HG03521 (cell line): ENCODE measurements around the gene SGMS1.
A peak's percentile ranks its signal among the peaks of the same experiment; 100 is the strongest.
"Not testable (repeated sequence)": the region's sequence is repeated elsewhere in the genome, so short reads cannot be mapped to it uniquely, and the experiment has no call there.

Source experiments
- ATAC-seq: cut with Tn5 transposase; IDR thresholded peaks from one replicate; pipeline ENCODE4 v1.9.1; 2021; ENCODE audit warnings: mild to moderate bottlenecking, moderate library complexity; ENCODE audit not compliant: unreplicated experiment

SGMS1 gene

DNA sequence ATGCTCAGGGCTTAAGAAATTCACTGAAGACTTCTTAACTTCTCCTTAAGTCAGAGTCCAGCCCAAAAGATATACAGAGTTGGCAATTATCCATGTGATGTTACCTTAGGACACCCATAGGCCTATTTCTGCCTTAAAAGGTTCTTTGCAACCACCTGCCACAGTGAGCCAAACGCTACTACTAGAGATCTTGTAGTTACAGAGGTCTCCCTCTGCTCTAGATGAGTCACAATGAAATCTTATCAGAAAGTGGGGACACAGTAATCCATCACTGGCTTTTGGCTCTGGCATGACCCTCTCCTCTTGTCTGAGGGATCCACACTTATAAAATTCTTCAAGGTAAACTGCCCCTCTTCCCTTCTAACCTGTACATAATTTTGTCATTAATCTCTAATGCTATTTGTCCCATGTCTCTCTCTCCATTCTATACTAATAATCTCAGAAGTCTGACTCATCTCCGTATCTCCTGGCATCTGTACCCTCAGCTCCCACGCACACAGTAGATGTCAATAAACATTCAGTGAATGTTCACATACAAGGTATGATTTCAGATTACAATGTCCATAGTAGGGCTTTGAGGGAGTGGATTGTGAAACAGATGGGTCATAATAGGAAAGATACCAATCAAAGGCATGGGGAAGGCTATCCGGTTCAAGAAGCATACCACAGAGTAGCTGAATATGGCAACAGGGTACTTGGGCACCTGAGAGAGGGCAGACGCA lies 112.1 kb downstream of the SGMS1 start:
- ATAC-seq: peak; percentile 27

DNA sequence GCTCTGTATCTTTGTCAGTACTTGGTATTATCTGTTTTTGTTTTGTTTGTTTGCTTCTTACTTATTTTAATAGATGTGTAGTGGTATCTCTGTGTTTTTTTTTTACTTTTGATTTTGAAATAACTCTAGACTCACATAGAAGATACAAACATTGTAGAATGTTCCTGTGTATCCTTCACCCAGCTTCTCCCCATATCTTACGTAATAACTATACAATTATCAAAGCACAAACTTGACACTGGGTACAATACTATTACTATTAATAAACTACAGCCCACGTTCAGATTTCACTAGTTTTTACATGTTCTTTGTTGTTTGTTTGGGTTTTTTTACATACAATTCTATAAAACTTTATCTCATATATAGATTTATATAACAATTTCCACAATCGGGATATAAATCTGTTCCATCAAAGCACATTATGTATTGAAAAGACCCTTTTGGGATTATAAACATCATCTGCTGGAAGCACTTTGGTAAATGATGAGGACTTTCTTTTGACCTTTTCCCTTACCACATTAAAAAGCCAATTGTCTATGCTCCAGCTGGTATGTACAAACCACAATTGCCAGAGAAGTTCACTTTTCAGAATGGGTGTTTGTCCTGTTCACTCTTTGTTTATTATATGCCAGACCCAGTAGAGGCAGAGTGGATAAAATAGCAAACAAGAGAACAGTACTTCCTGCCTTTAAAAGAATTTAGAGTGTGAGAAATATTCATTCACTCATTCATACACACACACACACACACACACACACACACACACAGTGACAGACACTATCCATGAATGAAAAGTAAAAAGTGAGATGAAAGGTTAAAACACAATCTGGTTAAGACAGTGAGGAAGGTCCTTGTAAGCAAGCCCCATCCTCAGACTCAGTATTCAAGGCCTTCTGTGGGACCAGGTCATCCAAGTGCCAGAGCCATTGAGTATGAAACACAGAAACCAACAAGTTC lies 113.0 kb downstream of the SGMS1 start:
- no peak for ATAC-seq

DNA sequence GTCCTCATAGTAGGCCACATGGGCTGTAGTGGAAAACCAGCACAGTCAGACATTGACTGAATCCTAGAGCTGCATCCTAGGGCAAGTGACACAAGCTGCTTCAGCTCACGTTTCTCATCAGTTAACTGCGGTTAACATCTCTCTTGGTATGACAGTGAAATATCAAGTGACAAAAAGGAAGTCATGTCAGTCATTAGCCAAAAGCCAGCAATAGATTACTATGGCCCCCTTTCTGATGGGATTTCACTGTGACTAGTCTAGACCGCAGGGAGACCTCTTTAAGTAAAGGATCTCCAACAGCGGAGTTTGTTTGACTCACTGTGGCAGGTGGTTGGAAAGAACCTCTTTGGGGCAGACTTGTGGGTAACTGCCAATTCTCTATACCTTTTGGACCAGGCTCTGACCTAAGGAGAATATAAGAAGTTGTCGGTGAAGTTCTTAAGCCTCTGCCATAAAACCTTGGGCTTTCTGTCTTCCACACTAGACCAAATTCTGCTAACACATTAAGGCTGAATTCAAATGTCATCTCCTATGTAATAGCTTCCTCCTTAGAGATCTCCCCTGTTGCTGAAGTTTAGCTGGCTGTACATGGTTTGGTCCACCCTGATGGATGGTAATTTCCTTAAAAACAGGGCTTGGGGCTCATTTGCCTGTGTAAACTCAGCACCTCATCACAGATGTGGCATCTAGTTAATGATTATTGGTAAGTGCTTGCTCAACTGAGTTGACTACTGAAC lies 115.3 kb downstream of the SGMS1 start:
- peak; percentile 64 for ATAC-seq

DNA sequence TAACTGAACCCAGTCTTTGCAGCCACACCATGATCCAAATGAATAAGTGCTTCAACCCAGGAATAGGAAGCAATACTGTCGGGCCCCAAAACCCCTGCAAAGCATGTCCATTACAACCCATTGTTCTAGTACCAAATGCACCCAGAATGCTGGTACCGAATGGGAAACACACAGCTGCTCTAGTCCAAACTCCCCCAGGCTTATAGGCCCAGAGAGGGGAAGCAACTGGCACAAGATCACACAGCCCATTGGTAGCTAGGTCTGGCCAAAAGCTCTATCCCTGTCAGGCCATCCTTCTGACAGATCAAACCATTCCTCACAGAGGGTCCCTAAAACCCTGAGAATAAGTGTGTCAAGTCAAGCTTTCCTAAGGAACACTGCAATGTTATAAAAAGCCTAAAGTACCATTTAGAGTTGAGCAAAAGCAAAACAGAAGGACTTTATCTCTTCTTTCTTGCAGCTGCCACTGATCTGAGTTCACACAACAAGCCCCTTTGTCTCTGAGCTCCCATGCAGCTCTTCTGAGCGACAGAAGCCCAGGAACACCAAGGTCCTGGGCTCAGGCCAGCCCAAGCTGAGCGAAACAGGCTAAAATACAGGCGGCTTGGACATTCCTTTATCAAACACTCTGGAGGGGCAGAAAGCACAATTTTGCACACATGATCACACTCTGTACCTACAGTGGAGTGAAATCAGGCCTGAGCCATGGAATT lies 116.7 kb downstream of the SGMS1 start:
- ATAC-seq: no peak

DNA sequence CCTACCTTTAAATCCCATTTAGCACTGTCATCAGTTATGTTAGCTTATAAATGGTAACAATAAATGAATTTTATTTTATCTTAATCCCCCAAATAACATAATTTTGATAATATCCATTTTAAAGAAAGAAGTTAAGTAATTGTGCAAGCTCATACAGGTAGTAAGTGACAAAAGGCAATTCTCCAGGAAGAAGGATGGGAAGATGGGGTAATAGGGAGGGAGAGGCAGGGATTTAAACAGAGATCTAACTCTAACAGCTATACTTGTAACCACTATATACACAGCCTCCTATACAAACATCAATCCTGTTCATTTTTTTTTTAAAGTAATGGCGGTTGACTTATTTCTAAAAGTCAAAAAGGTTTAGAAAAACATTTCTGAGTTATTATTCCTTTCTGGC lies 119.4 kb downstream of the SGMS1 start:
- no peak for ATAC-seq

DNA sequence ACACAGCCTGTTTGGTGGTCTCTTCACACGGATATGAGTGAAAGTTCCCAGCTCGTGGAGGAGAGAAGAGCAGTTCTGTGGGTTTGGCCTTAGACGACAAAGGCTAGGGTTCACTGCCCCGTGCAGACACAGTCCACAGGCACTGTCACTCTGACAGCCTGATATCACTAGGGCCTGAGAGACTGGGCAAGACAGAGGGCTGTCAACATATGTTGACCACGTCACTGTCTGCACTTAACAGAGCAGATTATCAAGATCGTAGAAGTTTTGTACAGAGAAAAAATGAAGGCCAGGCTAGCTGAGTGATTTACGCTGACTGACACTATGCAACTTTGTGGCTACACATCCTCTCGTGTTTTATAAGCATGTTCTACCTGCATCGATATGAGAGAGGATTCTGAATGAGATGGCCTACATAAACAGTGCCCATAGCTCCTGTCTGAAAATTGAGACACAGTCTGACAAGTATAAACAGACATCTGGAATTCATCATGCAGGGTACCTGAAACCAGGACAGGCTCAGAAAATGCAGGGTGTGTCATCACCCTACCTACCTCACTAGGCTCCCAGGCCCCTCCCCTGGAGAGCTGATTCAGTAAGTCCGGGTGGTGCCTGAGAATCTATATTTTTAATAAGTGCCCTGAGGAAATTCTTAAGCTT lies 120.0 kb downstream of the SGMS1 start:
- ATAC-seq: no peak

DNA sequence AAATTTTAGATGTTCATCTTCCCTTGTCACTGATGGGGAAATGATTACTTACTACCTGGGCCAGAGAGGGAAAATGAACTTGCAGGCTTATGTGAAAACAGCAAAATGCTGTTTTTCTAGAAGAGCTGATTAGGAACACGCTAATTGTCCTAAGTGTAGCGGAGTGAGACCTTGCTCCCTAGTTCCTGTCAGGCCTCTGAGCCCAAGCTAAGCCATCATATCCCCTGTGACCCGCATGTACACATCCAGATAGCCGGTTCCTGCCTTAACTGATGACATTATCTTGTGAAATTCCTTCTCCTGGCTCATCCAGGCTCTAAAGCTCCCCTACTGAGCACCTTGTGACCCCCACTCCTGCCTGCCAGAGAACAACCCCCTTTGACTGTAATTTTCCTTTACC lies 120.6 kb downstream of the SGMS1 start:
- ATAC-seq: not testable (repeated sequence)

DNA sequence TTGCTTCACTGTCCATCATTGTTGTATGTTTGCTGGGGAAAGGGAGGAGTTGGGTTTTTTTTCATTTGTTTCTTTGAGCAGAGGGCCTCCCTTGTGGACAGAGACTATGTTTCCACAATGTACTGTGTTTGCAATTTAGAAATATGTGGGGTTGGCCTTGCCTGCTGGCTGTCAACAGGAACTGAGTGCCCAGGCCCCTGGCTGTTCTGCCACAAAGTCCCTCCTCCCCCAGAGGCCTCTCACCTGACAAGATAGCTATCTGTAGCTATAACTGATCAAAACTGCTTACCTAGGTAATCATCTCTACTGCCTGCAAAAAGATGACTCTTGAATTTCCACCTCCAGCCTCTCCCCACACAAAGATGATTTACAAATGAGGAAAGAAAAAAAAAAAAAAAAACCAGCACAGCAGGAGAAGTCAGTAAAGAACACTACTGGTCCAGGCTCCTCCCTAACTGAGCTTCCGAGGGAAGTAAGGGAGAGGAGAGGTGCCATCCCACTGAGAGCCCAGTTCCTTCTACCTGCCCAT lies 121.8 kb downstream of the SGMS1 start:
- peak; percentile 36 for ATAC-seq

DNA sequence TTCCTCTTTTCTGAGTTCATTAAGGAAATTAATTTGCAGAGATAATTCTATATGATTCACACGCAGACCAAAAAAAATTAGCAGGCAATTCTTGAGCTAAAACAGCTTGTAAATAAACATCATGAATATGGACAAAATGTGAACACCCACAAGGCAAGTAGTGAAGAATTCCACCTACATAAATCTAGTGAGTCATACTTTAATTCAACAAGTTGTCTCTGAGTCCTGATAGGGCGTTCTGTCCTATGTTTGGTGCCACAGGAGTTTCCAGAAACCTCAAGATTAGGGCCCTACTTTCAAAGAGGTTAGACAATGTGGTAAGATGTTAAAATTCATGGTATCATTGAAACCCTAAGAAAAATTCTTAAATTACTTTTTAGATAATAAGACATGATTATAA lies 122.3 kb downstream of the SGMS1 start:
- no peak for ATAC-seq

DNA sequence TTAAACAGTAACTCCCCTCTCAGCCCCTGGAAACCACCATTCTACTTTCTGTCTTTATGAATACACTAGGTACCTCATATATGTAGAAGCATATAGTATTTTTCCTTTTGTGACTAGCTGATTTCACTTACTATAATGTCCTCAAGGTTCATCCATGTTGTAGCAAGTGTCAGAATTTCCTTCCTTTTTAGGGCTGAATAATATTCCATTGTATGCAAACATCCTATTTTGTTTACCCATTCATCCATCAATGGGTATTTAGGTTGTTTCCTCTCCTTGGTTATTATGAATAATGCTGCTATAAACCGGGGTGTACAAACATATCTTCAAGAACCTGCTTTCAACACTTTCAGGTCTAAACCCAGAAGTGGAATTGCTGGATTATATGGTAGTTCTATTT lies 125.3 kb downstream of the SGMS1 start:
- ATAC-seq: no peak

DNA sequence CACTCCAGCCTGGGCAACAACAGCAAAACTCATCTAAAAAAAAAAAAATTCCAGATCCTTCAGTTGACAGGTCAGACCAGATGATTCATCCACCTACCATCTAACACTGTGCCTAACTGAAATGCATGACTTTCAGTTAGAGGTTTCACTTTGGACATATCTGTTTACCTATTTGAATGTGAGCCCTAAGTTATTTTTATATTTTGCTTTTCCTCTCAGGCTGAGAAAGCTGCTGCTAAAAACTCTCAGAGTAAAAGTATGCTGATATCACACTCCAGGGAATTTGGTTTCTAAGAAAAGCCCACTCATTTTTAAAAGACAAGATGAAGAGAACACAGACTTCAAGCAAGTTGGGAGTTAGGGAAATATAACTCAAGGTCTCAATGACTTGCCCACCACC lies 126.0 kb downstream of the SGMS1 start:
- ATAC-seq: peak; percentile 82

DNA sequence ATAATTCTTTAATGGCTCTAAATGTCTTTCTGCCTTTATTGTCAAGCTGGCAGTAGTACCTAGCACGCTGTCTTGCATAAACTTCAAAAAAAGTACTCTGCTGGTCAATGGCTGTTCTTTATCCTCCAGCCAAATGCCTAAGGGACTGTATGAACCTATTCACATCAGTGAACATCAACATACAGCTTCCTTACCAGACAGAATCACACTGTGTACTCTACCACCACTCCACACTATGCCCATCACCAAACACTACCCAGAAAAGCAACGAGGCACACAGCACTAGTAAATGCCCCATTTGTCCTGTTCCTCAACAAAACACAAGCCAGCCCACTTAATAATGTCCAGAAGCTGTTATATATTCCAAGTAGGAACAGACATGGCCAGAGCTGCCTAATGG lies 127.5 kb downstream of the SGMS1 start:
- ATAC-seq: no peak

DNA sequence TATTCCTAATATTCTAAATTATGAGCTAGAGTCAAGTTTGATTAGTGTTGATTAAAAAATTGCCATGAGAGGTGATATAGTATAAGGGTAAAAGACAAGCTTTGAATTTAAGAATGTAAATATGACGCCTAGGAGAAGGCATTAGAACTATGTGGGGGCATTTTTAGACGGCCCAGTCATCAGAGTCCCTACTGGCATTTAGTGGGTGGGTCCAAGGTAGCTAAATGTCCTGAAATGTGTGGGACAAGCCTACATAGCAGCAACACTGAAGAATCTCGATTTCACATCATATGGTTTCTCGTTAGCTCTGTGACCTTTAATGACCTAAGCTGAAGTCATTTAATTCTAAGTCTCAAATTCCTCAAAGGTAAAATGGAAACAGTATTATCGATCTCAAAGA lies 133.5 kb downstream of the SGMS1 start:
- no peak for ATAC-seq

DNA sequence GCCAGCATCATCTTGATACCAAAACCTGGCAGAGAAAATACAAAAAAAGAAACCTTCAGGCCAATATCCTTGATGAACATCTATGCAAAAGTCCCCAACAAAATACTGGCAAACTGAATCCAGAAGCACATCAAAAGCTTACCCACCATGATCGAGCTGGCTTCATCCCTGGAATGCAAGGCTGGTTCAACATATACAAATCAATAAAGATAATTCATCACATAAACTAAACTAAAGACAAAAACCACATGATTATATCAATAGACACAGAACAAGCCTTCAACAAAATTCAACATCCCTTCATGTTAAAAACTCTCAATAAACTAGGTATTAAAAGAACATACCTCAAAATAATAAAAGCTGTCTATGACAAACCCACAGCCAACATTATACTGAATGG lies 139.2 kb downstream of the SGMS1 start:
- ATAC-seq: not testable (repeated sequence)

DNA sequence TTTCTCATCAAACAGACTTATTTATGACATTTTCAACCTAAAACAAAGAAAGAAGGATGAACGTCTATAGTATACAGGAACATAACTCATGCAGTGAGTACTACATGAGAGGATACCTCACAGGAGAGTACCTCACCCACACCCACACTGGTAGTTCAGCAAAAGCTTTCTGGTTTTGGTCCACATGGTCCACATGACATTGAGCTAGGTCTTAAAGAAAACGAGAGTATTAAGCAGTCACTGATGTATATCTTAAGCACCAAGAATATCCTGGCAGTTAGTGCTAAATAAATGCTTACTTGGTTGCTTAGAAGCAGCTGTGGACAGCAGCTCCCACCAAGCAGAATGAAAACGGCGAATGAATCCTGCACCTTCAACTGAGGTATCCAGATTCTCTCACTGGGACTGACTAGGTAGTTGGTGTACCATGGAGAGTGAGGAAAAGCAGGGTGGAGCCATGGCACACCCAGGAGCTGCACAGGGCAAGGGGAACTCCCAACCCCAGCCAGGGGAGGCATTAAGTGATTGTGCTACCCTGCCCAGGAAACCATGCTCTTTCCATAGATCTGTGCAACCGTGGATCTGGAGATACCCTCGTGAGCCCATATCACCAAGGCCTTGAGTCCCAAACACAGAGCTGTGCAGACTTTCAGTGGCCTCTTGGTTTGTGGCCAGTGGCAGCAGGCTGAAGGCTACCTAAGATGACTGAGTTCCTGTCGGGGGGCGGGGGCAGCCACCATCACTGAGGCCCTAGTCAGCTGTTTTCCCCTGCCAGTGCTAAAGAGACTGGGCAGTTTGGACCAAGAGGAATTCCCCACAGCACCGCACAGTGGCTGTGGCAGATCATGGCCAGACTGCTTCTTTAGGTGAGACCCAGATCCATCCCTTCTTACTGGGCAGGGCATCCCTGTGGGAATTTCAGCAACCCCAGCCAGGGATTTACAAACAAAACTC lies 143.4 kb downstream of the SGMS1 start:
- peak; percentile 70 for ATAC-seq

DNA sequence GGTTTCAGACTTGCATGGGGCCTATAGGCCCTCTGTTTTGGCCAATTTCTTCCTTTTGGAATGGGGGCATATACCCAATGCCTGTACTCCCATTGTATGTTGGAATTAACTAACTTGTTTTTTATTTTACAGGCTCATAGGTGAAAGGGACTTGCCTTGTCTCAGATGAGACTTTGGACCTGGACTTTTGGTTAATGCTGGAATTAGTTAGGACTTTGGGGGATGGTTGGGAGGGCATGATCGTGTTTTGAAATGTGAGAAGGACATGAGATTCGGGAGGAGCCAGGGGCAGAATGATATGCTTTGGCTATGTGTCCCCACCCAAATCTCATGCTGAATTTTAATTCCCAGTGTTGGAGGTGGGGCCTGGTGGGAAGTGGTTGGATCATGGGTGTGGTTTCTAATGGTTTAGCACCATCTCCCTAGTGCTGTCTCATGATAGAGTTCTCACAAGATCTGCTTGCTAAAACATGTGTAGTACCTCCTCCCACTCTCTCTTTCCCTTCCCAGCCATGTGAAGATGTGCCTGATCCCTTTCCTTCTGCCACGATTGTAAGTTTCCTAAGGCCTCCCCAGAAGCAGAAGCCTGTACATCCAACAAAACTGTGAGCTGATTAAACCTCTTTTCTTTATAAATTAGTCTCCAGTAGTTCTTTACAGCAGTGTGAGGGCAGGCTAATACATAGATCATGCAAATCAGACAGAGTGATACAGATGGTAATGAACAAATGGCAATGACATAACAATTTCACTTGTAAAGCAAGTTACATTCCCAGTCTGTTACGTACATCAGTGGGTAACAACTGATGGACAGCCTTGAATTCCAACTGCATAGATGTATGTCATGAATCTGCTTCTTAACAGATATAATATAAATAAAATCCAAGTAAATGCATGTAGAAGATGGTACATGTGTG lies 146.2 kb downstream of the SGMS1 start:
- ATAC-seq: no peak

DNA sequence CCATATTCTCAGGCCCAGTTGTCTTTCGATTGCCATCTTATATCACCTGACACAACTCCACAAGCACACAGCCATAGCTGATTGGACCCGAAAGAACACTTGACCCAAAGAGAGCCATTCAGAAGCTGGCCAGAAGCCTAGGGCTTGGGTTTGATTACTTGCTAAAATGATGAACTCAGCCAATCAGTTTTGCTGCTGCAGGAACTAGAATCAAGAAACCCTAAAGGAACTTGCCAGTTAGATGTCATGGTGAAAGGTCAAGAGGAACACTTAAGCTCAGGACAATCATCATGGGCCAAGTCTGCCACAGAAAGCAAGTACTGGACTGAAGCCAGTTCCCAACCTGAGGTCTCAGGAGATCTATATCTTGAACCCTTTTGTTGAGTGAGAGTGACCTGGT lies 150.0 kb downstream of the SGMS1 start:
- ATAC-seq: no peak

DNA sequence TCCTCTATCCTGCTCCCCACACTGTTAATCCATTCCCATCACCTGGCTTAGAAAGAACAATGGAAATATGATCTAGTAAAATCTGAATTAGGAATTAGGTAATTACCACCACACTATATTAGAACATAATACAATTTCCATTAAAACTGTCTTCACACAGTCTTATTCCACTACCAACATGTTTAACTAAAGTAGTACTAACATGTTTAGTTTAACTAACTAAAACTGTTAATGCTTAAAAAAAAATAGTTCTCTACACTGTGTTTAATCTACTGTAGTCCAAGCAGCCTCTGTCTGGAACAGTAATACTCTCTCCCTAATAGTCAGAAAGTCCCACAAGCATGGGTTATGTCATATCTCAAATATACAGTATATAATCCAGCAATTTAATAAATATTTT lies 150.8 kb downstream of the SGMS1 start:
- no peak for ATAC-seq
